Lower lobe of right lung (tissue), 2 donors: ENCODE measurements around the gene NR2F1-AS1. TPM values are rescaled to one million over a fixed set of nuclear protein-coding genes. Genes with fewer than 3 reads are reported as not detected.

ENCODE experiments used
- ATAC-seq, 2 donors: fragments of 200-7000 bp; cut with Tn5 transposase; one replicate each; pipeline ENCODE4 v1.9.1; 2020 to 2022; ENCODE audit warnings: mild to moderate bottlenecking in 2 of 2, moderate library complexity in 2 of 2
- DNase-seq: peaks from one replicate; pipeline ENCODE4 v3.0.0-alpha.2; 2020
- H3K27ac ChIP-seq: fragments of 200-600 bp; one replicate; pipeline ENCODE4 v1.8.0; 2022
- H3K27me3 ChIP-seq: fragments of 200-600 bp; one replicate; pipeline ENCODE4 v1.8.0; 2022; ENCODE audit warnings: low read depth
- H3K36me3 ChIP-seq: fragments of 200-600 bp; one replicate; pipeline ENCODE4 v1.8.0; 2022; ENCODE audit warnings: mild to moderate bottlenecking
- H3K4me1 ChIP-seq: fragments of 200-600 bp; one replicate; pipeline ENCODE4 v1.8.0; 2022
- H3K4me3 ChIP-seq: fragments of 200-600 bp; one replicate; pipeline ENCODE4 v1.8.0; 2022; ENCODE audit warnings: mild to moderate bottlenecking
- H3K9me3 ChIP-seq: fragments of 200-600 bp; one replicate; pipeline ENCODE4 v1.8.0; 2022
- intact Hi-C: fragments of 100-400 bp; cut with DNase I; formaldehyde crosslinking; loops from one replicate; pipeline ENCODE4 v1.11.0; 2022
- long read RNA-seq: library from polyadenylated mRNA; unstranded; transcript quantifications from one replicate; pipeline ENCODE4 v2.0.0, GENCODE V29; 2021
- total RNA-seq: library from RNA; stranded (reverse); fragmentation: NEBNext Ultra II Directional; extraction: Animal tissue kit (Norgen Biotek cat#: 25700); gene quantifications from one replicate; pipeline ENCODE4 v1.2.1, GENCODE V29; 2021
- TF ChIP-seq, protein P1 (sequence below): fragments of 200-600 bp; IDR thresholded peaks from one replicate; pipeline ENCODE4 v1.8.0; 2022; ENCODE audit warnings: antibody characterized with exemption, mild to moderate bottlenecking
- donor health status: DM: no; HTN: yes; CAD: no; lungs with severe emphysema.

The NR2F1-AS1 gene
- 11.1 TPM for total RNA-seq
- long read RNA-seq, partial matches to known transcripts: 0 of 10 reads
- long read RNA-seq, other reads (novel, unspliced or antisense): 9 of 10 reads

DNA sequence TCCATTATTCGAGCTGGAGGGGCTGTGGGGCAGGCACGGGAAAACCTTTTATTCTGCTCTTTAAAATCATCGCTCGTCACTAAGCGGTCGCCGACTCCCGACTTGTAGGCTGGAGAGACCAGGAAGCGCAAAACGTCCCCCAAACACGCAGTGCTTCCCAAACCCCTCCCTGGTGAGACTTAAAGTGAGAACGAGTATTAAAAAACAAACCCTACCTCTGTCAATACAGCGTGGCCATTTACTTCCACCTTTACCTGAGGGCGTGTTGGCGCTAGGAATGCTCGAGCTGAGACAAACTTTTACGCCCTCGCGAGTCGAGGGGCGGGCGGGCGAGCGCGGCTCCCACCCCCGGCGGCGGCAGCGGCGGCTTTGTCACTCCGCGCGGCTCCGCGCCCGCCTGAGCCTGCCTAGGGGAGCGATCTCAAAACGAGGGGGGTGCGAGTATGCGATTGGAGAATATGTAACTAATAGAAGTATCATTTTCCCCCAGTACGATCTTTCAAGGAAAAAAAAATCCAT is at the start of gene NR2F1-AS1:
NR2F1-AS1 (minus strand) TSS at position 293 of the 519 bp plus-strand sequence.
- TF ChIP-seq, protein P1, sequence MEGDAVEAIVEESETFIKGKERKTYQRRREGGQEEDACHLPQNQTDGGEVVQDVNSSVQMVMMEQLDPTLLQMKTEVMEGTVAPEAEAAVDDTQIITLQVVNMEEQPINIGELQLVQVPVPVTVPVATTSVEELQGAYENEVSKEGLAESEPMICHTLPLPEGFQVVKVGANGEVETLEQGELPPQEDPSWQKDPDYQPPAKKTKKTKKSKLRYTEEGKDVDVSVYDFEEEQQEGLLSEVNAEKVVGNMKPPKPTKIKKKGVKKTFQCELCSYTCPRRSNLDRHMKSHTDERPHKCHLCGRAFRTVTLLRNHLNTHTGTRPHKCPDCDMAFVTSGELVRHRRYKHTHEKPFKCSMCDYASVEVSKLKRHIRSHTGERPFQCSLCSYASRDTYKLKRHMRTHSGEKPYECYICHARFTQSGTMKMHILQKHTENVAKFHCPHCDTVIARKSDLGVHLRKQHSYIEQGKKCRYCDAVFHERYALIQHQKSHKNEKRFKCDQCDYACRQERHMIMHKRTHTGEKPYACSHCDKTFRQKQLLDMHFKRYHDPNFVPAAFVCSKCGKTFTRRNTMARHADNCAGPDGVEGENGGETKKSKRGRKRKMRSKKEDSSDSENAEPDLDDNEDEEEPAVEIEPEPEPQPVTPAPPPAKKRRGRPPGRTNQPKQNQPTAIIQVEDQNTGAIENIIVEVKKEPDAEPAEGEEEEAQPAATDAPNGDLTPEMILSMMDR: no peak
- Histone ChIP-seq H3K4me1 (peaks cover 49% of the 10 kb centered on the region), H3K27me3 (peaks cover 74% of the 10 kb centered on the region), H3K36me3 (no peaks in the 10 kb centered on the region), H3K9me3 (no peaks in the 10 kb centered on the region), H3K4me3 (peak within 1 kb of the TSS; percentile 72), H3K27ac (peak within 1 kb of the TSS; percentile 89)
- DNase-seq (peak; percentile 51), ATAC-seq (peak; percentile 2 to 41)
- intact Hi-C loops: loop anchor here (10.0 kb wide), 1 partner anchor 334 kb away; no protein-coding TSS in a partner anchor

DNA sequence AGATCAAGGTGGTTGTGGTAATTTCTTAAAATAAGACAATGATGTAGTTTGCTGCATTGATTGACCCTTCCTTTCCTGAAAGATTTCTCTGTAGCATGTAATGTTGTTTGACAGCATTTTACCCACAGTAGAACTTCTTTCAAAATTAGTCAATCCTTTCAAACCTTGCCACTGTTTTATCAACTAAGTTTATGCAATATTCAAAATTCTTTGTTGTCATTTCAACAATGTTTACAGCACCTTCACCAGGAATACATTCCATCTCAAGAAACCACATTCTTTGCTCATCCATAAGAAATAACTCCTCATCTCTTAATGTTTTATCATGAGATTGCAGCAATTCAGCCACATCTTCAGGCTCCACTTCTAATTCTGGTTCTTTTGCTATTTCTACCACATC is 45.8 kb upstream of the NR2F1-AS1 start:
- intact Hi-C loops: no loop called here
- Histone ChIP-seq H3K4me3 (no peak overlapping the region), H3K27me3 (no peaks in the 10 kb centered on the region), H3K27ac (no peak overlapping the region), H3K9me3 (no peaks in the 10 kb centered on the region), H3K4me1 (peaks cover 8% of the 10 kb centered on the region), H3K36me3 (no peaks in the 10 kb centered on the region)
- TF ChIP-seq, protein P1: no peak
- DNase-seq: no peak
- no peak for ATAC-seq

DNA sequence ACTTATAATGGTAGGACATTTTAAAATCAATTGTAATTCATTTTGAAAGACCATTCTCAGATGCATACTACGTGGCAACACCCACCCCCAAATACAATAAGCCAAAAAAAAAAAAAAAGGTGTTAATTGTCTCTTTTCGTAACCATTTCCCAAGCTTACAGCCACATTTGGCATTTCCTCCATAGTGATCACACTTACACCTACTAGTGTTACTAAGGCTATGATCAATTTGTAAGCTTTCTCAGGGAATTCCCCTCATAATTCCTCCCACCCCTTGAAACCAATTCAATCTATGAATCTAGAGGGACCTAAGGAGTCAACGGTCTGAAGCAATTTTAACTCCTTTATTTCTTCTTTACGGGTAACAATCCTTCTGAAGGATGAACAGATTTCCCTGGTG is 42.1 kb upstream of the NR2F1-AS1 start:
- intact Hi-C loops: no loop called here
- no peak for ATAC-seq
- peaks cover 15% of the 10 kb centered on the region for H3K4me1 ChIP-seq

DNA sequence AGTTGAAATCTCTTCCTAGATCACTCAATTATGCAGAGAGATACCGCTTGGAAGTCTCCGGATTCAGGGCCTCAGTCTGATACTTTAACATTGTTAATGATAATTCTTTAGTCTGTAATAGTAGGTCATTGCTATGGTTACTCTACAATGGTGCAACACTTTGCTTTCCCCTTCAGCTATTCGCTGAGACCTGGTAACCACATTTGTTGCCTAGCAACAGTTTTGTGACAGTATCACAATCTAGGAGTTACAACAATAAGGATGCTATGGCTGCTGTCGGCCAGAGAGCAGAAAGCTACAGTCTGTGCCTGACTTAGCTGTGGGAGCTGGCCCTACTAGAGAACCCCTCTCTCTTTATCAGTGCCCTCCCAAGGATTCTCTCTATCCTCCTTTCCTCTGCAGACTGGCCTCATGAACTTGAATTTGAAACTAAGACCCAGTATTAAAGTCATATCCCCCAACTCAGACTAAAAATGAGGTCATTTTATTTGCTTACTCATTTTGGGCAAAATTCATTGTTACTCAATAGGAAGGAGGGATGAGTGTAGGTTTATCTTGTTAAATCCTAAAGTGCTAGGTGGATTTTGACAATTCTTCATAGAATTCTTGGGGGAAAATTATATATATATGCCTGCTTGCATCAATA is 41.3 kb upstream of the NR2F1-AS1 start:
- ATAC-seq: peak; percentile 35 to 42
- H3K9me3 ChIP-seq: no peaks in the 10 kb centered on the region
- peaks cover 15% of the 10 kb centered on the region for H3K4me1 ChIP-seq
- H3K36me3 ChIP-seq: no peaks in the 10 kb centered on the region
- TF ChIP-seq, protein P1: no peak
- intact Hi-C loops: no loop called here
- no peak overlapping the region for H3K4me3 ChIP-seq
- no peak for DNase-seq
- no peaks in the 10 kb centered on the region for H3K27me3 ChIP-seq
- peak overlapping the region; percentile 79 for H3K27ac ChIP-seq

More for the DNA sequence above, 42.1 kb upstream of the NR2F1-AS1 start:
- Histone ChIP-seq H3K36me3 (no peaks in the 10 kb centered on the region), H3K27ac (no peak overlapping the region), H3K9me3 (no peaks in the 10 kb centered on the region), H3K4me3 (no peak overlapping the region), H3K27me3 (no peaks in the 10 kb centered on the region)
- TF ChIP-seq, protein P1: no peak
- DNase-seq: no peak

DNA sequence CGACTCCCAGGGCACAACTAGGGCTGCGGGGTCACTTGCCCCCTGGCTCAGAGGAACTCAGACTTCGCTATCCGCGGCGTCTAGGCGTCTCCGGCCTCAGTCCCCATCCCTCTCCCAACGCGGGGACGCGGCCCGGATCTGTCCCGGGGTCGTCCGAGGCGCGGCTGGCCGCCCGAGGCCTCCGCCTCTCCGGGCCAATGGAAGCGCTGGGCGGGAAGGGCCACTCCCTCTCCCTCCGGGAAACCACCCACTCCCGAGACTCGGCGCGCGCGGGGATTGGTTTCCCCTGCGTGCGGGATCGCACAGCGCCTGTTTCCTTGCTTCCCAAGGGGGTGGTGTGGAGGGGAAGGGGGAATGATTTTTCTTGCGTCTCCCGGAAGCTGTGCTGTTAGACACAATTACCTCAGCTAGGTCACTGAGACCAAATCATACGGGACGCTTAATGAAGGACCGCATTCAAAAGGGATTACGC is 40.3 kb upstream of the NR2F1-AS1 start:
- TF ChIP-seq, protein P1: no peak
- Histone ChIP-seq H3K27me3 (no peaks in the 10 kb centered on the region), H3K4me3 (peak overlapping the region; percentile 77), H3K4me1 (peaks cover 15% of the 10 kb centered on the region), H3K9me3 (no peaks in the 10 kb centered on the region), H3K36me3 (no peaks in the 10 kb centered on the region), H3K27ac (peak overlapping the region; percentile 79)
- intact Hi-C loops: no loop called here
- ATAC-seq (peak; percentile 92 to 93), DNase-seq (peak; percentile 73)
